Measurements from ENCODE around the gene CALN1. TPM values are rescaled to one million over a fixed set of nuclear protein-coding genes. Genes with fewer than 3 reads are reported as not detected.

Gene CALN1
- polyA plus RNA-seq, 1 donor (not counting 4 experiments of a cell fraction or from before 2014, with no cell fraction given), result not detected

GRCh38 chr7:72266771-72267170 is 145.4 kb downstream of the CALN1 start:
- H3K4me3 ChIP-seq (ENCODE audit: control insufficient read depth in 2 of 3, extremely low read depth in 1 of 3, insufficient read depth in 2 of 3, low read depth in 1 of 3, low read length in 3 of 3), result no peak overlapping the region
- H3K79me2 ChIP-seq (ENCODE audit: control insufficient read depth, insufficient read depth, low read length), result no peaks in the 10 kb centered on the region
- H3K27me3 ChIP-seq (ENCODE audit: control insufficient read depth, extremely low read depth, insufficient read depth, low read length), result no peaks in the 10 kb centered on the region
- dilution Hi-C loops (cut with MboI; ENCODE audit: extremely low pct_ligation_motif_present, low sequenced_read_pairs), result no loop called here
- FAIRE-seq (no peak), DNase-seq (ENCODE audit: low read depth, low spot score) (no peak)
- H2AFZ ChIP-seq (ENCODE audit: control insufficient read depth, low read length), result no peak overlapping the region
- no peak overlapping the region for H3K27ac ChIP-seq (ENCODE audit: control insufficient read depth, insufficient read depth, low read length)
- H4K20me1 ChIP-seq (ENCODE audit: control insufficient read depth, extremely low read depth, insufficient read depth, low read length), result no peaks in the 10 kb centered on the region
- TF ChIP-seq EZH2 (IDR thresholded peaks at IDR 0.05; ENCODE audit: low read length) (no peak), CTCF (optimal IDR thresholded peaks at IDR 0.05 in 1 of 3, IDR thresholded peaks at IDR 0.05 in 1 of 3, conservative IDR thresholded peaks at IDR 0.05 in 1 of 3; ENCODE audit: extremely low read depth in 1 of 3, insufficient read depth in 2 of 3, low read length in 3 of 3) (no peak)
- no peaks in the 10 kb centered on the region for H3K36me3 ChIP-seq (ENCODE audit: control insufficient read depth in 2 of 2, extremely low read depth in 1 of 2, insufficient read depth in 2 of 2, low read length in 2 of 2)
- H3K4me2 ChIP-seq (ENCODE audit: control insufficient read depth, extremely low read depth, insufficient read depth, low read depth, low read length), result no peak overlapping the region
- H3K9ac ChIP-seq (ENCODE audit: control insufficient read depth, extremely low read depth, insufficient read depth, low read length), result no peak overlapping the region
- no peaks in the 10 kb centered on the region for H3K4me1 ChIP-seq (ENCODE audit: control insufficient read depth, extremely low read depth, insufficient read depth, low read length)
- no peaks in the 10 kb centered on the region for H3K9me3 ChIP-seq (ENCODE audit: control insufficient read depth, low read depth, low read length)
- H3K9me1 ChIP-seq (ENCODE audit: control insufficient read depth, extremely low read depth, insufficient read depth, low read length), result no peaks in the 10 kb centered on the region

- DNase-seq (ENCODE audit: low read depth, low spot score) (no peak), FAIRE-seq (no peak)
- Histone ChIP-seq H3K4me3 (ENCODE audit: control insufficient read depth in 2 of 3, extremely low read depth in 1 of 3, insufficient read depth in 2 of 3, low read depth in 1 of 3, low read length in 3 of 3) (no peak overlapping the region), H2AFZ (ENCODE audit: control insufficient read depth, low read length) (no peak overlapping the region), H3K4me1 (ENCODE audit: control insufficient read depth, extremely low read depth, insufficient read depth, low read length) (no peaks in the 10 kb centered on the region), H3K79me2 (ENCODE audit: control insufficient read depth, insufficient read depth, low read length) (no peaks in the 10 kb centered on the region), H3K9me3 (ENCODE audit: control insufficient read depth, low read depth, low read length) (no peaks in the 10 kb centered on the region), H3K9me1 (ENCODE audit: control insufficient read depth, extremely low read depth, insufficient read depth, low read length) (no peaks in the 10 kb centered on the region), H3K36me3 (ENCODE audit: control insufficient read depth in 2 of 2, extremely low read depth in 1 of 2, insufficient read depth in 2 of 2, low read length in 2 of 2) (no peaks in the 10 kb centered on the region), H4K20me1 (ENCODE audit: control insufficient read depth, extremely low read depth, insufficient read depth, low read length) (no peaks in the 10 kb centered on the region), H3K9ac (ENCODE audit: control insufficient read depth, extremely low read depth, insufficient read depth, low read length) (no peak overlapping the region), H3K4me2 (ENCODE audit: control insufficient read depth, extremely low read depth, insufficient read depth, low read depth, low read length) (no peak overlapping the region), H3K27ac (ENCODE audit: control insufficient read depth, insufficient read depth, low read length) (no peak overlapping the region), H3K27me3 (ENCODE audit: control insufficient read depth, extremely low read depth, insufficient read depth, low read length) (no peaks in the 10 kb centered on the region)
- dilution Hi-C loops (cut with MboI; ENCODE audit: extremely low pct_ligation_motif_present, low sequenced_read_pairs), result no loop called here
- TF ChIP-seq EZH2 (IDR thresholded peaks at IDR 0.05; ENCODE audit: low read length) (no peak), CTCF (optimal IDR thresholded peaks at IDR 0.05 in 1 of 3, IDR thresholded peaks at IDR 0.05 in 1 of 3, conservative IDR thresholded peaks at IDR 0.05 in 1 of 3; ENCODE audit: extremely low read depth in 1 of 3, insufficient read depth in 2 of 3, low read length in 3 of 3) (no peak)
Measured at GRCh38 chr7:72265071-72265904, 146.8 kb downstream of the CALN1 start.
